NCI-H460 (cell line): ENCODE data around the gene JPH3. TPM values are rescaled to one million over a fixed set of nuclear protein-coding genes. Genes with fewer than 3 reads are reported as not detected.
"Not testable (repeated sequence)": the region's sequence is repeated elsewhere in the genome, so short reads cannot be mapped to it uniquely, and the experiment has no call there.

Experiments used
- DNase-seq: peaks from one replicate; pipeline ENCODE4 v3.0.0-alpha.2; 2016; ENCODE audit warnings: low read depth; ENCODE audit errors: extremely low read depth
- total RNA-seq: library from RNA; depleted of rRNA; stranded (reverse); fragments of >200 nt; shearing (Covaris generic); gene quantifications from 2 replicates; pipeline ENCODE4 v1.2.3, GENCODE V29; 2014

Gene JPH3
- total RNA-seq, 1 experiment from 2014 or later, result 0.67 TPM

DNA sequence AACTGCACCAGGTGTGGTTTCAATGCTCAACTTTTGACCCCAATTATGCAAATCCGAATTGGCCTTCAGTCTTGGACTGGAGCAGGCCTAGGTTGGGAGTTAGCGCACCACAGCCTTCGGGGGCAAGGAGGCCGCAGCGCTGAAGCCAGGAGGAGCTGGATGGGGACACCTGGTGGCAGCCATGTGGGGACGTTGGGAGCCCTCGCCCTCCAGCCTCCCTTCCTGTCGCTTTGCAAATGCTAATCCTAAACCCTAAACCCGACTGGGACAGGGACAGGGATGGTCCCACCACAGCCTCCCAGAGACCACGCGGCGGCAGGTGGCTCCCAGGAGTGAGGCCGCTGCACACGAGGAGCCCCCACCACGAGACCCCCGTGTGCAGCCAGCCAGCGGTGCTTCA, 104.8 kb downstream of the JPH3 start:
- no peak for DNase-seq

DNA sequence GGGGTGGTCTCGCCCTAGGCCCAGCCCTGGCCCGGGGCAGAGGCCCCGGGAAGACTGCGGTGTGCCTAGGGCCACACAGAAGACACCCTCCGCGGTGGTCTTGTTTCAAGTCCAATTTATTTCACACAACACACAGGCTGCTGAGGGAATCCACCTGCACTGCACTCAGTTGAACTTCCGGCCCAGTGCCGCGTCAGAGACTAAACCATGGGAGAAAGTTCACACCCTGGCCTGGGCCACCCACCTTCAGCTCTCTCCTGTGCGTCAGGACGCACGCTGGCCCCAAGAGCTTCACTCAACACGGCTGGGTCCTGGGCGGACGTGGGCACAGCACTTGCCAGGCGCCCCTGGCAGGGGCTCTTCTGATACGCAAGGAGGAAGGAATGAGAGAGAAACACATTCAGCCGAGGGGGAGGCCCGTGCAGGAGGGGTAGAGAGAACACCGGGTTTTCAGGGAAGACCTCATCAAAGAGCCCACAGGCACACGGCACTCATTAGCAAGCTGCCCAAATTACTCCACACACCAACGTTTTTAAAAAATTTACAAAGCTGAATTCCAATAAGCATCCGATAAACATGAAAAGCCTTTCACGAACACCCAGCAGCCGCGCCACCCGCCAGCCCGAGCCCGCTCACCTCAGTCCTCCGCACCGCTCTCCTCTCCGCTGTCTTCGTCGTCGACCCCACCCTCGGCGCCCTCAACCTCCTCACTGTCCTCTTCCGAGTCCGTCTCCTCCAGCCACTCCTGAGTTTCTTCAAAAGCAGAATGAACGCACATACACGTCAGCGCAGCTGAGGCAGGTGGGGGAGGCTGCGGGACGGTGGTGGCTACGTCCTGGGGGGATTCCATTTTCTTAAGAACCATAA, 105.6 kb downstream of the JPH3 start:
- DNase-seq, result no peak

DNA sequence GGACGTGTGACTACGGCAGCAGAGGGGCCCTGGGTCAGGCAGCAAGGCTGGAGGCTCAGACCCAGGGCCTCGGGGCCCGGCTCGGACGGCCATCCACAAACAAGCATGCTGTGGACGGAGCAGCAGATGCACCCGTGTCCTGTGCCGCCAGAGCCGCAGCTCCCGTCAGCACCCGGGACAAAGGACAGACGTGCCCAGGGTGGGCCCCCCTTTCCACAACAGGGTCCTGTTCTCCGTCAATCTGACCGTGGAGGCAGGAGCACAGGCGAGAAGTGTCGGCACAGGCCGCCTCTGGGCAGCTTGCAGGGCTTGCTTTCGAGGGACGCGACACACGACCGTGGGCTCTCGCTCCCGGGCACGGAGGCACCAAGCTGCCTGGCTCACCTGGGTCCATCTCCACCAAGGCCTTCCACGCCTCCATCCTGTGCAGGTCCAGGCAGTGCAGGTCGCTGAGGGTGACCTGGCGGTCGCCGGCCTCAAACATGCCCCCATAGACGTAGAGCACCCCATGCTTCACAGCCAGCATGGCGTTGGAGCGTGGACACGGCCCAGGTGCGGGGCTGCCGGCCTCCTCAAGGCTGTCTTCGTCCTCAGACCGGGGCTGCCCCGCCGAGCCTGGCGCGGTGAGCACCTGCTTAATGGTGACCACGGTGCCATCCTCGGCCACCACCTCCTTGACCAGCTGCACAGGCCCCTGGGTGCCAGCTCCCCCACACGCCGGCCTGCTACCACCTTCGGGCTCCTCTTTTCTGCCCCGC, 106.8 kb downstream of the JPH3 start:
- no peak for DNase-seq

DNA sequence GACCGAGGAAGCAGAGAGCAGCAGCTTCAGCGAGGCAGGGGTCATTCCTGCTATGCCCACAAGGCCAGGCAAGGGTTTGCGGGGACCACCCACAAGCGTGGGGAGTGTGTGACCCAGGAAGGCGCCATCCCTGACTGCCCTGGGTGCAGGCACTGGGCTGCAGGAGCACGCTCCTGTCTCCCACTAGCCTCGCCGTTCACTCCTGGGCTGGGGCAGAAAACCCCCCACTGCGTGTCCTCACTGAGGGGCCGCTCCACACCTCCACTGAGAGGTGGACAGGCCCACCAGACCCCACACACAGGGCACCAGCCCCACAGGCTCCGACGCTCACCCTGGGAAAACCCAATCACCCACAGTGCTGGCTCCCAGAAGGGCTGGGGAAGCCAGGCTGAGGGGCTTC, 107.4 kb downstream of the JPH3 start:
- DNase-seq, result no peak

DNA sequence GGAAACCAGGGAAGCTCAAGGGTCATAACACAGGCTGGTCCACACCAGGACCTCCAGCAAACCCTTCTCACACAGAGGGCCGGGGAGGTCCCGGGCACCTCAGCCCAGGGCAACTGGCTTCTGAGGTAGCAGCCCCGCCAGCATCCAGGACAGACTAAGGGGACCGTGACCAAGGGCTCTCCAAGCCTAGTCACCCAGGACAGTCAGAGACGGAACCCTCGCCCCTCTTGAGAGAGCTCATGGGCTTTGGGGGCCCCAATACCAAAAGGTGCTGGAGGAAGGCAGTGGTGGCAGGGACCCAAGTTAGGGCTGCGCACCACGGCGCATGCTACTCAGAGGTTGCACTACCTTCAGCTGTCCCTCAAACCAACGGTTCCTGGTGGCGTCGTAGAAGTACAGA, 108.6 kb downstream of the JPH3 start:
- DNase-seq, result no peak

DNA sequence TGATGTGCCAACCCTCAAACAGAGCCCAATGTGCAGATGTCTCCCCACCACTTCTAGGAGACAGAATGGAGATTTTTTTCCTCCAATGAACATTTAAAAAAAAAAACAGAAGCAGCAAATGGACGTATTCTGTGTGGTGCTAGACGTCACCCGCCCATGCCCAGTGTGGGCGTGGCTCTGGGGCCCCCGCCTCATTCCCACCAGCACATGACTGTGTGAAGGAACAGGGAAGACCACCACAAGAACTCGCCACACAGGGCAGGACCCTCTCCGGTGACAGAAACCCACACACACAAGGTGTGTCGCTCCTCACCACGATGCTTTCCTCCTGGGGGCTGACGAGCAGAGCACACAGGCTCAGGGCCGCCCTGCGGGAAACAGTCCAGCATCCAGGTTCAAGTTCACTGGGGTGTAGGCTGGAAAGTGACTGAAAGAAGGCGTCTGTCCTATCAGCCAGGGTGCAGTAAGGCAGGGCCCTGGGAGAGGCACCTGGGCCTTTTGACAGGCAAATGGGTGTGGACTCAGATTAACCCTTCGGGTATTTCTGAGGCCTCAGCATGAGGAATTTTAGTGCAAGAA, 110.0 kb downstream of the JPH3 start:
- no peak for DNase-seq

DNA sequence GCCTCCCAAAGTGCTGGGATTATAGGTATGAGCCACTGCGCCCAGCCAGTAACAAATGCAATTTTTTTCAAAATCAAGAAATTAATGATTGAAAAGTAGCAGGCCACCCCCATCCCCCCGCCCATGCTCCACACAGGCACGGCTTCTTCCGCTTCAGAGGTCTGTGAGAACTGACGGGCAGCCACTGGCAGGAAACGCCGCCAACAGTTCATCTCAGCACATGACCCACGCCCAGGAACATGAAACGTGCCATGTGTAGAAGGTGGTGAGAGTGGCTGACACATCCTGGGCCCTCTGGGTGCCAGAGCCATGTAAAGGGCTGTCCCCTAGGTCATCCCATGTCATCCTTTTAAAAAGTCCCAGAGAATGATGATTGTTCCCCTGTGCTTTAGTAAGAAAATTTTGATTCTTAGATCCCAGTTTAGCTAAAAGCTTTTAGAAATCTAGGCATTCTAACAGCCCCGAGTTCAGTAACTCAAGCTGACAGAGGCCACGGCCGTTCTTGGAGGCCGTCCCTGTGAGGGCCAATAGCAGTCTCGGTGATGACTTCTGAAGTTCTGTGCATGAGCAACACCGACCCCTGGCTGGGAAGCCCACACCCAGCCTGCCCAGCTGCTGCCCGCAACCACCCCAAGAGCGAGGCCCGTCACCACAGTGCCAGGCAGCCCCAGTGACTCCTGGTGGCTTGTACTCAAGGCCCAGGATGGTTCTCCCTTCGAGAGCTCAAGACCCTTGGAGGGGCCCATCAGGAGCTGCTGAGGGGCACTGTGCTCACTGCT, 111.3 kb downstream of the JPH3 start:
- DNase-seq, result no peak

DNA sequence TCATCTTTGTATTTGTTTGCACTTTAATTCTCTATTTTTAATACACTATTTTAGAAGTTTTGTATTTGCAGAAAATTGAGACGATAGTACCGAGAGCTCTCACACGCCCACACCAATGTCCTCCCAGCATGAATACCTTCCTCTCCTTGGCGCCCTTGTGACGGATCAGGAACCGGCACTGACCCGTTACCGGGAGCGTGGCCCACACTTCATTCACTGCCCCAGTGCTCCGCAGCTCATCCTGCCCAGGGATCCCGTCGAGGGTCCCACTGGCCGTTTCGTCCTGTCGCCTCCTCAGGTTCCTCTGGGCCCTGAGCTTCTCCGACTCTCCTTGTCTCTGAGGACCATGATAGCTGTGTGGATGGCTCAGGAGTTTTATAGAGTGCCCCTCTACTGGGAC, 112.9 kb downstream of the JPH3 start:
- DNase-seq, result no peak

DNA sequence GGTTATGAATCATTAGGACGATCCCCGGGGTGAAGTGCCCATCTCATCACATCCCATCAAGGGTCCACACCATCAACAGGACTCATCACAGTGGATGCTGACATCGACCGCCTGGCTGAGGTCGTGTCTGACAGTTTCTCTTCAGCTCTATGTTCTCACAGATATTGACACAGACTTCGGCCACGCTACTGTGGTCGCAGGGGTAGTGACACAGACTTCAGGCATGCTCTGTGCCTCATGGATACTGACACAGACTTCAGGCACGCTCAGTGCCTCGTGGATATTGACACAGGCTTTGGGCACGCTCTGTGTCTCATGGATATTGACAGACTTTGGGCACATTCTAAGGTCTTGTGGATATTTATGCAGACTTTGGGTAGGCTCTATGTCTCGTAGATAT, 113.3 kb downstream of the JPH3 start:
- DNase-seq, result no peak

DNA sequence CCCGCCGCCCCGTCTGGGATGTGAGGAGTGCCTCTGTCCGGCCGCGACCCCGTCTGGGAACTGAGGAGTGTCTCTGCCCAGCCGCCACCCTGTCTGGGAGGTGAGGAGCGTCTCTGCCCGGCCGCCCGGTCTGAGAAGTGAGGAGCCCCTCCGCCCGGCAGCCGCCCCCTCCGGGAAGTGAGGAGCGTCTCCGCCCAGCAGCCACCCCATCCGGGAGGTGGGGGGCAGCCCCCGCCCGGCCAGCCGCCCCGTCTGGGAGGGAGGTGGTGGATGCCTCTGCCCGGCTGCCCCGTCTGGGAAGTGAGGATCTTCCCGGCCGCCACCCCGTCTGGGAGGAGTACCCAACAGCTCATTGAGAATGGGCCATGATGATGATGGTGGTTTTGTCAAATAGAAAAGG, 116.5 kb downstream of the JPH3 start:
- not testable (repeated sequence) for DNase-seq

DNA sequence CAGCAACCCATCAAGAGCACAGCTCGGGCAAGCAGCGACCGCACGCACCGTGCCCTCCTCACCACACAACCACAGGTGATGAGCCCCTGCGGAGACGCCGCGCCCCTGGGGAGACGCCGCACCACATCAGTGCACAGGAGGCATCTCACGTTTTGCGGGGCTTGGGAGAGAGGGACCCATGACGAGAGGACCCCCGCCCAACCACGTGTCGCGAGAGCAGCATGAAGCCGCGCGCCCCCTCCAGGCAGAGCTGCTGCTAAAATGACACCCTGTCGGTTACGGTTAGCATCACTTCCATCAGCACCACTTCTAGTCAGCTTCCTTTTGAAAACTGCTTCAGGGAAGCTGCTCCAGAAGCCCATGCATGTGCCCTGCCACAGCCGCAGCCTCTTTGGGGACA, 118.1 kb downstream of the JPH3 start:
- no peak for DNase-seq

DNA sequence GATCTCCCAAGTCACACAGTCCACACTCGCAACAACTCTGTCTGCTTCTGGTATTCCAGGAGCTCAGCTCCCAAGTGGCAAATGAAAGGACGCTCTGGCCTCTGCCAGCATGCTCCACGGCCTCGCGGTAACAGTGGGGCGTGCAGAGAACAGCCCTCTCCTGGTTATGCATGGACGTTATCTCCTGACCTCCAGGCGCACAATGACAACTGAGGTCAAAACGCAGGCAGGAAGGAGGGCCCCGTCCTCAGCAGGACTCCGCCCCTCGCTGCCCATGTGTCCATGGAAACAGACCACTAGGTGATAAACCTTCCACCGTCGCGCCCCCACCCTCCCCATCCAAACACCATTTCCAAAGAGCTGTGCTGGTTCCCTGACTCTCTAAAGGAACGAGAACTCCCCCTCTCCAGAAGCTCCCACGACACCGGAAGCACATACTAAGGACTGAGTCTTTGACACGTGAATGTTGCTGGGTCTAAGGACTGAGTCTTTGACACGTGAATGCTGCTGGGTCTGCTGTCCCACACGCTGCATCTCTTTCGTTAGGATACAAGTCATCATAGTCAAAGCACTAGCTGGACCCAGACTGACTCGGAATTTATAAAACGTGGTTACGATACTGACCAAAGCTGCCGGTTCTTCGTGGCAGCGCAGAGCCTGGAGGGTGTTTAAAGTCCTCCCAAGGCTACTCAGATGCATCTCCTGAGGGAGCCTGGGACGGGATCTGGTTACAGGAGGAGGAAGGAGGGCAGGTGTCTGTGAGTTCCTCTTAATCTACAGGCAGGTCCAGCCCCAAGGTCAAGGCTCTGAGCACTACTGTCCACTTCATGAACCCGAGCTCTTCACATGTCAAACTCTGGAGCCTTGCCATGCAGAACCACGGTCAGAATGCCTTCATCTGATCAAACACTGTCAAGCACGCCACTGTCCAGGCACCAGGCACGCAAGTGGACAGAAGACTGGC, 119.6 kb downstream of the JPH3 start:
- DNase-seq, result no peak

DNA sequence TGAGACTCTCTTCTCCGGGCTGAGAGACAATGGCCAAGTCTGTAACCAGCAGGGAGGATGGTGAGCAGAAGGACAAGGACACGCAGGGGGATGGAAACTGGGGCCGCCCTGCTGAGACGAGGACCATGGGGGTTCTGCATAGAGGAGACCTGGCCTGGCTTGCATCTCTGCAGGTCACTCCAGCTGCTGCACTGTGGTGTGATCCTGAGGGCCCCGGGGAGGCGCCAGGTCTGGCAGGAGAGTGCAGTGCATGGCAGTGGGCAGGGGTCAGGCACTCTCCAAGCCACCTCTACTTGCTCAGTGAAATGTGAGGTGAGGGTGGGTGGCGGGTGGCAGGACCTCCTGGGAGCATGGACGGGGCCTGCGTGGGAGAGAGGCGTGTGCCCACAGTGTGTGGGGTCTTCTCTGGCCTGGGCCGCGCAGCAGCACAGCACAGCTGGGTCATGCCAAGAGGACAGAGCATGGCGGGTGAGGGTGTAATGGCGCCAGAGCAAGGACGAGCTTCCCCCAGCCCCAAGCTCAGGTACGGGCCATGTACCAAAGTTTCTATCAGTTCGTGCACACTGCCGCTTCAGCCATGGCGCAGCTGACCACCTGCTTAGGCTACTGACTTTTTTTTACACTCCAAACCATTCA, 120.4 kb downstream of the JPH3 start:
- no peak for DNase-seq

DNA sequence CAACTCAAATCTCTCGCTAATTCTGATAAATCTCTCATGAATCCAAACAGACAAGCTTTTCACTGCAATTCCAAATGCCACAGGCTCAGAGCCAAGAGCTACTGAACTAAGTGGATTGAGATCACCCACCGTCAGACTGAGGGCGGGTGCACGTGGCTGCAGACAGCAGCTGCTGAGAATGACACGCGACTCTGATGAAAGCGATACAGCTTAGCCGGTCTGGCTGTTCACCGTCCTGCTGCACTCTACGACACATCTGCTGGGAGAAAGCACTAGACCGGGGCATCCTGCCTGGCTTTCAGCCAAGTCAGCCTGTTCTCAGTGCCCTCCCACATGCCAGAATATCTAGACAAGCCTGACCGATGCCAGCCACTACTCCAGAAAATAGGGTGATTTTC, 120.9 kb downstream of the JPH3 start:
- DNase-seq, result no peak

DNA sequence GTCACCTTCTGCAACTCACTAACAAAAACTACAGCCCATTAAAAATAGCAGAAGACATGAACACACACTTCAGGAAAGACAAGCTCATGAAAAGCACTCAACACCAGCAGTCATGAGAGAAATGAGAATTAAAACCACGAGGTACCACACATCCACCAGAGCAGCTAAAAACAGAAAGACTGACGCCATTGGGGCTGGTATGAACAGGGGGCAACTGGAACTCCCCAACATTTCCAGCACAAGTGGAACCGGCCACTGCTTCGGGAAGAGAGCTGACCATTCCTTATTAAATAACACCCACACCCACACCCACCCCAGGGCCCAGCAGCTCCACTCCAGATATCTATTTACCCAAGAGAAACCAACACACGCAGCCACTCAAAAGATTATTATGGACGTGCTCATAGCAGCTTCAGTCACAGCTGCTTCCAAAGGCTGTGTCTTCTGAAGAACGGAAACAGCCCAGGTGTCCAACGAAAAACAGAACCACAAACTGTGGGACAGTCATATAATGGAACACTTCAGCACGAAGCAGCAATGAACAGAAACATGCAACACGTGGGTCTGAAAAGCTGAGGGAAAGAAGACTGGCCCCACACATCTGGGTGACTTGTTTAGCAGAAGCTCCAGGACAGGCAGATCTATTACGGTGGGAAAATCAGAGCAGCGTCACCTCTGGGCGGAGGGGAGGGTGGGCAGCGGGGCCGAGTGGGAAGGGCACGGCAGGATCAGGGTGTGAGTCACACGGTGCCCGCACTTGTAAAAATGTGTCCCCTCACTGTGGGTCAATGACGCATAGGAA, 122.4 kb downstream of the JPH3 start:
- no peak for DNase-seq

DNA sequence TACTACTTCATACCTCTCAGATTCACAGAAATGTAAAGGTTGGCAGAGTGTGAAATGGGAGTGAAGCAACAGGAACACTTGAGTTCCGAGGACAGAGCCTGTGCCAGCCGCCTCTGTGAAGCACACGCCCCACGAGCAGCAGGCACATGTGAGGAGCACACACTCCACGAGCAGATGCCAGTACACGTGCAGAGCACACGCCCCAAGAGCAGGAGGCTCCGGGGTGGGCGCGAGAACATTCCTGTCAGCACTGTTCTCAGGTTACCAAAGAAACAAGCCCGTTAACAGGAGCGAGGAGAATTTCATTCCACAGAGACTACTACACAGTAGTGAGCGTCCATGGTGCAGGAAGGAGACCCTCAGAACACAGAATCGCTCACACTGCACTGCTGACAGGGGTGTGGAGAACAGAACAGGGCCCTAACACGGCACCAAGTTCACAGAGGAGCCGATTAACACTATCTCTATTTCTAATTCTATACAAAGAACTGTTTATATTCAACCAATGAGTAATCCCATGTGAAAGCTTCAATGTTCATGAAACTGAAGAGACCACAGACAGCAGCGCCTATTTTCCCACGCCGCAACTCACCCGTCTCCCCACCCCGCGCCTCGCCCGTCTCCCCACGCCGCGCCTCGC, 123.4 kb downstream of the JPH3 start:
- DNase-seq, result no peak

DNA sequence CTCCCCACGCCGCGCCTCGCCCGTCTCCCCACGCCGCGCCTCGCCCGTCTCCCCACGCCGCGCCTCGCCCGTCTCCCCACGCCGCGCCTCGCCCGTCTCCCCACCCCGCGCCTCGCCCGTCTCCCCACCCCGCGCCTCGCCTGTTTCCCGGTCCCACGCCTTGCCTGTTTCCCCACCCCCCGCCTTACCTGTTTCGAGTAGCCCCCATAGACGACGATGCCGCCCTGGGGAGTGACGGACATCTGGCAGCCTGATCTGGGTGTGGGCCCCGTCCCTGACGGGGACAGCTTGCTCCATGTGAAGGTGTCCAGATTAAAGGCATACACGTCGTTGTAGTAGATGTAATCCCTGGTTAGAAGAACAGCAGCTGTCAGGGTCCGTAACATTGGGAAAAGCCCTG, 124.3 kb downstream of the JPH3 start:
- not testable (repeated sequence) for DNase-seq

DNA sequence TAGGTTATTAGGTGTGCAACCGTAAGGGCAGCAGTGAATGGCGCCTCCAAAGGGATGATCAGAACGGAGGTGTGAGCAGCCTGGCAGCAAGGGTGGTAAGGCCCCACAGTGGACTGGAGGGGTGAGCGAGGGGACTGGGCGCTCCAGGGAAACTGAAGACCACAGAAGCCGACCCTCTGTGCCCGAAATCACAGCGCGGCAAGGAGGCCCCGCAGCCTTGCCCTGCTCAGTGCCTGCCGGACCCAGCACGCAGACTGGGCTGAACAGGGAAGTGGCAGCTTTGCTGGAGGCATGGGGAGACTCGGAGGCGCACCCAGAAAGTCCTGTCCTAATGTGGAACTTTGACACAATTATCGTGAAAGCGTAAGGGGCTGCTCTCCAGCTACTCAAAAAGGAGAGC, 125.0 kb downstream of the JPH3 start:
- DNase-seq, result no peak
